GM06990 (cell line): ENCODE results near the gene DYNLT1.

Source experiments
- DNase-seq: peaks from one replicate; pipeline ENCODE4 v3.0.0-alpha.2; 2011; ENCODE audit not compliant: insufficient read length; ENCODE audit errors: extremely low read depth
- H3K27me3 ChIP-seq: replicated peaks from 2 replicates; pipeline ENCODE4 v1.6.0; 2011; ENCODE audit warnings: low read length; ENCODE audit not compliant: control insufficient read depth, insufficient read depth
- H3K36me3 ChIP-seq: 2 replicates; pipeline ENCODE4 v1.5.1; 2011; ENCODE audit warnings: low read length; ENCODE audit not compliant: control insufficient read depth, insufficient read depth
- H3K4me3 ChIP-seq: replicated peaks from 2 replicates; pipeline ENCODE4 v1.5.1; 2011; ENCODE audit warnings: low read depth, mild to moderate bottlenecking, control low read depth, low read length
- TF ChIP-seq, protein P1 (sequence below): IDR thresholded peaks from 2 replicates; pipeline ENCODE4 v1.5.1; 2011; ENCODE audit warnings: low read length, control low read depth, mild to moderate bottlenecking, inconsistent platforms; ENCODE audit not compliant: insufficient read depth, poor library complexity, severe bottlenecking

Gene DYNLT1

DNA sequence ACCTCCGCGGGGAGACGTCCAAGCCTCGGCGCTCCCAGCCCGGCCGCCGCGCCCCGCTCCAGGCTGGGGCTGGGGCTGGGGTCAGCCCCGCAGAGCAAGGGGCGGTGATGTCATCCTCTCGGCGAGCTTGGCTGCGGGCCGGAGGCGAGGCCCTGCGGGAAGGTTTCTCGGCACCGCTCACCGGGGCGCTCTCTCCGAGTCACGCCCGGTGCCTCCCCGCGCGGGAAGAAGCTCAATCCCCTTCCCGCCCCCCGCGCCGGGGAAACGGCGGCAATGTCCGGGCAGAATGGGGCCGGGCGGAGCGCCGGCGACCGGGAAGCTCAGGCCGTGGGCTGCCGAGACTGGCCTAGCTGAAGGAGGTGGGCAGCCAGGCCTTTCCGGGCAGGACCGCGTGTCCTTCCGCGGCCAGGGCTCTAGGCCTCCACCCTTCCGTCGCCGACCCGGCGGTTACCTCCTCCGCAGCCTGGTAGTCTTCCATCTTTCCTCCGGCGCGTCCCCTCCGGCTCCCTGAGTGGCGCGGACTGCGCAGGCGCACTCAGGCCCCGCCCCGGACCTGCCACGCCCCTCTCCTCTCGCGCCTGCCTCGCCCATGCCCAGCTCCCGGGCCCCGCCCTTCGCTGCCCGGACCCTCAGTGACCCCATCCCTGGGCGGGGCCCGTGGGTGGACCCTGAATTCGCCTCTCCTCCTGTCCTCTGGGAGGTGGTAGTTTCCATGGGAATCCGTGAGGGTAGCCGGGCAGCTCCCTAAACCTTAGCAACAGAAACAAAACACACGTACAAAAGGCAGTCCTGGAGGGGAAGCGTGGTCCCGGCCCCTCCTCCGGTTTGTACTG is at the start of gene DYNLT1:
Gene DYNLT1 (minus strand): TSS at position 513 of the 833 bp plus-strand sequence. CDS start 35 bp downstream, at position 478.
- Histone ChIP-seq H3K27me3 (no peaks in the 10 kb centered on the region), H3K36me3 (peaks cover 5% of the 10 kb centered on the region), H3K4me3 (peak within 1 kb of the TSS; percentile 93)
- DNase-seq, result peak; percentile 94
- TF ChIP-seq, protein P1, sequence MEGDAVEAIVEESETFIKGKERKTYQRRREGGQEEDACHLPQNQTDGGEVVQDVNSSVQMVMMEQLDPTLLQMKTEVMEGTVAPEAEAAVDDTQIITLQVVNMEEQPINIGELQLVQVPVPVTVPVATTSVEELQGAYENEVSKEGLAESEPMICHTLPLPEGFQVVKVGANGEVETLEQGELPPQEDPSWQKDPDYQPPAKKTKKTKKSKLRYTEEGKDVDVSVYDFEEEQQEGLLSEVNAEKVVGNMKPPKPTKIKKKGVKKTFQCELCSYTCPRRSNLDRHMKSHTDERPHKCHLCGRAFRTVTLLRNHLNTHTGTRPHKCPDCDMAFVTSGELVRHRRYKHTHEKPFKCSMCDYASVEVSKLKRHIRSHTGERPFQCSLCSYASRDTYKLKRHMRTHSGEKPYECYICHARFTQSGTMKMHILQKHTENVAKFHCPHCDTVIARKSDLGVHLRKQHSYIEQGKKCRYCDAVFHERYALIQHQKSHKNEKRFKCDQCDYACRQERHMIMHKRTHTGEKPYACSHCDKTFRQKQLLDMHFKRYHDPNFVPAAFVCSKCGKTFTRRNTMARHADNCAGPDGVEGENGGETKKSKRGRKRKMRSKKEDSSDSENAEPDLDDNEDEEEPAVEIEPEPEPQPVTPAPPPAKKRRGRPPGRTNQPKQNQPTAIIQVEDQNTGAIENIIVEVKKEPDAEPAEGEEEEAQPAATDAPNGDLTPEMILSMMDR, result no peak

DNA sequence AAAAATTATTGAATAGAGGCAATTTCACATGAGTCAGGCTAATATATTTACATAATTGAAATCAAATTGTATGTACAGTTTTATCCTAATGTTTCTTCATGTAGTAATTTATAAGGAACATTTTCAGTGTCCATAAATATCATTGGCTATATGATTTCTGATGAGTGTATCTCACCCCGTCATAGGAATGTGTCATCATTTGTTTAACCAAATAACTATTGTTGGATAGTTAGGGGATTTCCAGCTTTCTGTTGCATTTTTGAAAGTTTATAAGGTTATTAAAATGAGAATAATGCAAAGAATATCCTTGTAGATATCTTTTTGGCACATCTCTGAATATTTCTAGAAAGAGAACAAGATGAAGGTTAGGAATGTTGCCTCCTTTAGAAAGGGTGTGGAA is 44.3 kb upstream of the DYNLT1 start:
- TF ChIP-seq, protein P1, result no peak
- Histone ChIP-seq H3K27me3 (no peaks in the 10 kb centered on the region), H3K4me3 (no peak overlapping the region), H3K36me3 (no peaks in the 10 kb centered on the region)
- no peak for DNase-seq

DNA sequence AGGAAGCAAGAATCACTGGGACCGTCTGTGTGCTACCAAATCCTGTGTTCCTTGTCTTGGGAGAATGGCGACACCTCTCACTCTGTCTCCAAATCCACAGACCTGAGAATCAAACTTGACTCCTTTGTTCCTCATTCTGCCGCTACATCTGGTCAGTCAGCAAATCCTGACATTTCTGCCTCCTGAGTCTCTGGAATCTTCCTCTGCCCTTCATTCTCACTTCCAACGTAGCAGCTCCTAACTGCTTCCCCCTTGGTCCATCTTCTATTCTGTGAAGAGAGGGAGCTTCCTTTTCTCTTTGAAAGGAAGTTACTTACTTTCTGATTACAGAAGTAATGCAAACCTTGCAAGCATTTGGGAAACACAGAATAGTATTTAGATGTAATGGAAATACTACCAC is 43.0 kb upstream of the DYNLT1 start:
- DNase-seq, result no peak
- Histone ChIP-seq H3K36me3 (no peaks in the 10 kb centered on the region; the same call in 1 of the 2 replicates), H3K4me3 (no peak overlapping the region), H3K27me3 (no peaks in the 10 kb centered on the region)
- TF ChIP-seq, protein P1, result no peak

DNA sequence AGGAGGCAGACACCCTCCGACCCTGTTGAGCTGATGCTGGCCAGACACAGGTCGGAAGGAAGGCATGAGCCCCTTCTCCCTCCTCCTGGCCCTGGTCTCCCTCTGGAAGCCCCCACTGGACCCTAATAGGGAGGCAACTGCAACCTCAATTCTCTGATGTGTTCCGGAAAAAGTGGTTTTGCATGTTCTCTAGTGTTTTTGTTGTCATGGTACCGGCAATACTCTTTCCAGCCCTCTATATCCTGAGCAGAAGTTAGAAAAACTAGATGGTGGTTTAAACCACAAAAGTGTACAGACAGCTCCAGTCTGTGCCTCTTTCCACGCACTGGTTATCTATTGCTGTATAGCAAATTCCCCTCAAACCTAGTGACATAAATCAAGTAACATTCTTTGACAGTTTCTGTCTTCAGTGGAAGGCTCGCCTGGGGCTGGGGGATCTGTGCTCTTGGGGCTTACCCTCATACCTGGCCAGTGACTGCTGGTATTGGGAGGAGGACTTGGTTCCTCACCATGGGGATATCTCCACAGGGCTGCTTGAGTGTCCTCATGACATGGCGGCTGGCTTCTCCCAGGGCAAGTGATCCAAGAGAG is 42.3 kb upstream of the DYNLT1 start:
- Histone ChIP-seq H3K4me3 (no peak overlapping the region), H3K27me3 (no peaks in the 10 kb centered on the region), H3K36me3 (no peaks in the 10 kb centered on the region; the same call in 1 of the 2 replicates)
- no peak for DNase-seq
- TF ChIP-seq, protein P1, result no peak

DNA sequence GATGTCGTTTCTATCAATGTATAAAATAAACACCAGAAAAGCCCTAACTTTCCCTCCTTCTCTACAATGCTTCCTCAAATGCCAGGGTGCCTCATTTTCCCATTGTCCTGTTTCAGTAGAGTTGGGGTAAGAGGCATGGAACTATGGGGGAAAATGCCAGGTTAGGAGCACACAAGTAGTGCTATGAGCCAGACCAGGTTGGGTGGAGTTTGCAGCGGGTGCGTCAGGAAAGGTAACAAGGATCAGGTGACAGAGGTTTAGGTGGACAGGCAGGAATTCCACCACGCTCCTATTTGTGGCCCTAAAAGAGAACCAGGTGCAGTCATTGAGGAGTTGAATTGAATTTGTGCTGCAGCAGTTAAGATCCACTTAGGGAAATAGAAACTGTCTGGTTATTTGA is 41.8 kb upstream of the DYNLT1 start:
- no peaks in the 10 kb centered on the region for H3K27me3 ChIP-seq
- TF ChIP-seq, protein P1, result no peak
- no peaks in the 10 kb centered on the region; the same call in 1 of the 2 replicates for H3K36me3 ChIP-seq
- no peak for DNase-seq
- no peak overlapping the region for H3K4me3 ChIP-seq
